ENCODE measurements around the gene SSH2.
A peak's percentile ranks its signal among the peaks of the same experiment; 100 is the strongest.

Gene SSH2

DNA sequence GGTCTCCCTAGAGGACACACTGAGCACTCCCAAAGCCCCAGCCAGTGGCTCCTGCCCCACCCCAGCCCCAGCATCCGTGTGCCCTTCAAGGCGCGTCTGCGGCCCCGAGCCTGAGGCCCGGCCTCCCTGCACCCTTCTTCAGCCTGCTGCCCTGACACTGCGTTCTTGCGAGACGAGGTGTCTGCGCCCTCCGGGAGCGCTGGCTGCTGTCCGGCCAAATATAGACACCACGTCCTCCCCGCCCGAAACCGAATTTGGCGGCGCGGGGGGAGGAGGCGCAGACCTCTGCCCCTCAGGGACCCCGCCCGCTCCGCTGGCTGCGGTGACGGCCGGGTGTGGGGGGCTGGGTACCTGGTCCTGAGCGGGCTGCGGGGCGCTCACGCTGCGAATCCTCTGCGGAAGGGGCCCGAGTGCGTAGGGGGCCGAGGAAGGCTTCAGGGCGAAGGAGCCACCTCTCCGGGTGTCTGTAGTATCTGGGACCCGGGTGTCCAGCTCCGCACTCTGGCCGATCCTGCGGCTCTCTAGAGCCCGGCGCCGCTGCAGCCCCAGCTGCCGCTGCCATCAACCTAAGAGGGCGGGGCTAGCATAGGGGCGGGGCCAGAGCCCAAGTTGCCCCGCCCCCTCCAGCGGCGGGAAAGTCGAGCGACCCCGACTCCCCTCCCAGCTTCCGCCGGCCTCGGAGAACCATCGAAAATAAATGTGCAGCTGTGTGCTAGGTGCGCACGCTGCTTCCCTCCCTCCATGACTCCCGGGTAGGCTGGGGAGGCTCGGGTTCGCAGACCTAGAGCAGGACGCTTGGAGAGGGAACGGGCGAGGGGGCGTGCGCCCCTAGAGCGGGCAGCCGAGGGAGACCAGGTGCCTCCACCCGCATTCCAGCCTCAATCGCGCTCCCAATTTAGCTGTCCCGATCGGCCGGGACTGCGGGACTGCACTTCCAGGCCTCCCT is 307.4 kb downstream of the SSH2 start, which contains the start of gene CORO6:
CORO6 (minus strand) TSS at position 576 of the 946 bp plus-strand sequence. CDS start 1,491 bp downstream, outside the sequence.
- peak; percentile 60 for DNase-seq (ENCODE audit: low spot score)

DNA sequence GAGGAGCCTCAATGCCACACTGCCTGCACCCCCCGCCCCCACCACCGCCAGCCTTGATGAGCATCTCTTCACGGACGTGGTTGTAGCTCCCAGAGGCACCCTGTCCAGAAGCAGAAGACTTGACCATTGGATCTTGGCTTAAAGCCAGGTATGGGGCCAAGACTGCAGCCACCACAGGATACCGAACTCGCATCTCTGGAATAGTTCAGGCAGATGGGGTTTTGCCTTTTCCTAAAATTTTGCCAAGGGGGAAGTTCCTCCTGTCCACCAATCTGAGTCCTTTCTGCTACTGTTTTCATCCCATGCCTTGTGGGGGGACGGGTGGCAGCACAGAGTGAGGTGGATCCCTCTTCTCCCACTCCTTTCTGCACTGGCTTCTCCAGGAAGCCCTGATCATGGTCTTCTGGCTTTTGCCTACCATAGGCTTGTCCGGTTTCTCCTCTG is 308.3 kb downstream of the SSH2 start:
- DNase-seq (ENCODE audit: low spot score), result no peak

DNA sequence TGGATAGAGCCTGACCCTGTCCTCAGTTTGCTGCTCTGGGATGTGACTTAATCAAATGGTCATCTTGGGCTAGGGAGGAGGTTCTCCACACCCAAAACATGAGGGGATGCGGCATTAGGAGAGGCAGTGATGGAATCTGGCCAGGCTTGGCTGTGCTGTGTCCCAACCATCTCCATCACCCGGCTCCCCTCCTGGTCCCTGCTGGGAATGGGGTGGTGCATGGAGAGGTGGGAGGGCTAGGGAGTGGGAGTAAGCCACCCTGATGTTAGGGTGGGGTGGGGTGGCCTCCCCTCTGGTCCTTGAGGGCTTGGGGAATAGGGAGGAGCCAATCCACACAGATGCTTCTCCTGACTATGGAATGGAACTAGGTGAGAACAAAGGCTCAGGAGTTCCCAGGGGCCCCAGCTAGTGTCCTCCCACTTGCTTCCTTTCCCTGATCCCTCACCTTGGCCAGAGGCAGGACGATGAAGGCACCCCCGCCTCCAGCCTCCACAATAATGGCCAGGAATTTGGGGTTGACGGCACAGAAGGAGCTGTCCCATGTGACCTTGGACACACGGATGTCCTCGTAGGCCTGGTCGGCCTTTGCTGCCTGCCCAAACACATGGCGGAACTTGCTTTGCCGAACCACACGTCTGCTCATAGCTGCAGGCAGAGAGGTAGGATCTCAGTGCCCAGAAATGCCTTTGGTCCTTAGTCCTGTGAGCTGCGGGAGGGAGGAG is 309.1 kb downstream of the SSH2 start:
- DNase-seq (ENCODE audit: low spot score), result no peak

DNA sequence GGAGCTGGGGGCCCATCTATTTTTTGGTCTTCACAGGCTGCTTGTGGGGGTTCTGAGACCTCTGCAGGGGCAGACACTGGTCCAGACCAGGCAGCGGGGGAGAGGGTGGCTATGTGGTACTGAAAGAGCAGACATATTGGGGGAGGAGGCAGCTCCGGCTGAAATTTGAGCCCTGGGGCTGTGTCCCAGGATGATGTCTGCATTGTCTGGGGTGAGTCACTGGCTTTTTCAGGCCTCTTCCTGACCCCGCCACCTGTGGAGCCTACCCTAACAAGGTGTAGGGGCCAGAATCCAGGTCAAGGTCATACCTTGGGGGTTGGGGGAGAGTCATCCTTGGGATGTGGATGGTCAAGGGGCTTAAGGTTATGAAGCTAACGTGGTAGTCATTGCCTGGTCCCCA is 309.8 kb downstream of the SSH2 start:
- no peak for DNase-seq (ENCODE audit: low spot score)

DNA sequence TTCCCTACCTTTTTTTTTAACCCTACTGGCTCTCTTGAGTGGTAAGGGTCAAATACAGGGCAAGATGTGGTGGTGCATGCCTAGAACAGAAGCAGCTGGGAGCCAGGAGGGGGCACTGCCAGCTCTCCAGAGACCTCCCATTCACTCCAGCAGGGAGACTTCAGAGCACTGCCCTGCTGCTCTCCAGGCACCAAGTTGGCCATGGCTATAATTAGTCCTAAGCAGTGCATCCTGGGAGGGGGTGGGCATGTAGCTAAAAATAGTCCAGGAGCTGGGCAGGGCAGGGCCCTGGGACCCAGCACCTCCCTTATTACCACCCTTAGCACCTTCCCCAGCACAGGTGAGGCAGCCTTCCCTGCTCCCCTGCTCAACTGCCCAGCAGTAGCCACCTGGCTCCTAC is 310.8 kb downstream of the SSH2 start:
- DNase-seq (ENCODE audit: low spot score), result peak; percentile 59

DNA sequence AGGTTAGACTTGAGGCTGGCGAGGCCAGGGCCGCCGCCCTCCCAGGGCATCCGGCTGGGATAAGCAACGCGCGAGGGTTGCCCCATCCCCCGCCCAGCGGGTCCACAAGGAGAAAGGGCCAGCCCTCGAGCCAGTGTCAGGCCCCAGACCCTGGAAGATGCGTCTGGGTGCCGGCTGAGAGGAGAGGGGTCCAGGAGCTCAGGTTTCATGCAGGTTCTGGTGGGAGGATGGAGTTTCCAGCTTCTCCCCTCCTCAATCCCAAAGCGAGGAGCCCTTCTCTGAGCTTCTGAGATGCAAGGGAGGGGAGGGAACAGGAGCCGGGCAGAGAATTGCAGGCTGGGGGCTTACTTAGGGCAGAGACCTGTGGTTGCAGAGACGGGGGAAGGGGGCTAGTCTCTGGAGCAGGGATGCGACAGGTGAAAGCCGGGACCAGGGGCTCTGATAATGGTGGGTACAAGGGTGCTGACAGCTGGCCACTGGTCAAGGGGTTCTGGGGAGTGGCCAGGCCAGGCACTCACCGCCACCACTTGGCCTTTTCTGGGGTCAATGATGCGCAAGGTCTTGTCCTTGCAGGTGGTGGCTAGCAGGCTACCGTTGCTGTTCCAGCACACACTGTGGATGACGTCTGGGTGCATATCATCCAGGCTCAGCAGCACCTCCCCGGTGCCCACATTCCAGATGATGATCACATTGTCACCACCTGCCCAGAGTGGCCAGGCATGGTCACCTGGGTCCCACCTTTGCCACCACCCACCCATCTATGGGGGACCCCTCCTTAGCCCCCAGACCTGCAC is 311.6 kb downstream of the SSH2 start:
- no peak for DNase-seq (ENCODE audit: low spot score)

DNA sequence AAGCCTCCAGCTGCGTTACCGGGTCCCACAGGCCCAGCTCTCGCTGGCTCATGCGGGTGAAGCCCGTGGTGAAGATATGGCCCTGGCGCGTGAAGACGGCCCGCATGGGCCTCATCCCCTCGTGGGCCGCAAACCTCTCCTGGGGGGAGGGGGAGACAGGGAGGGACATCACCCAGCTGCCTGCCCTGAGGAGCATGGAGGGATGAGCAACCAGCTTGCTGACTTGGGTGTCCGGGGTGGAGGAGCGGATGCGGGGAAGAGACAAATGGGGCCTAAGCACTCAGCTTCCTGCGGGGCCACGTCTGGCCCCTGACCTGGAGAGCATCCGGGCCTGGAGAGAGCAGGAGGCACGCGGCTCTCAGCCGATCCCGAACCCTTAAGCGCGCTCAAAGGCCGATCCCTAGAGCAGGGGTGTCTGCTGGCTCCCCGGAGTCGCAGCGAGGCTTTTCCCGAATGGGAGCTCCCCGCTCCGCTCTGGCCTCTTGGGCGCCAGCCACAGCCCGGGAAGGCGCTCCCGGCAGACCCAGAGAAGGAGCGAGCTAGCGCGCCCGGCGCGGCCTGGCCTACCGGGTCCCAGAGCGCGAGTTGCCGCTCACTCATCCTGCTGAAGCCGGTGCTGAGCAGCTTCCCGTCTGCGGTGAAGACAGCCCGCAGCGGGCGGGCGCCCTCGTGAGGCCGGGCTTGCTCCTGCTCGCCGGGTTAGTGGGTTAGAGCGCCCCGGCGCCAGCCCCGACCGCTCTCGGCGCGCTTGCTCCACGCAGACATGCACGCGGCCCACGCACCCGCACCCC is 312.4 kb downstream of the SSH2 start:
- peak; percentile 73 for DNase-seq (ENCODE audit: low spot score)

DNA sequence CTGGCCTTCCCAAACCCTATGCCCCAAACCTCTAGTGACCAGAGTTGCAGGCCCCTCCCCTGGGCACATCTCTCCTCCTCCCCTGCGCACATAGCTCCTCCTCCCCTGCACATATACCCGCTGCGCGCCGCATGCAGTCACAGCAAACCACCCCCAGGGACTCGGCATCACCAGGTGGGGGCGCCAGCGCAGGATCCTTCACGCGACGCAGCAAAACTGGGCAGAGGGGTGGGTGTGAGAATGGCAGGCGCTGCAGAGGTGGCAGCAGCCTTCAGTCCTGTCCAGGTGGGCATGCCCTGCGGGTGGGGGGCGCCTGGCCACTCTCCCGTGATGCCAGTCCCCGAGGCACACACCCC is 312.9 kb downstream of the SSH2 start:
- DNase-seq (ENCODE audit: low spot score), result peak; percentile 84

DNA sequence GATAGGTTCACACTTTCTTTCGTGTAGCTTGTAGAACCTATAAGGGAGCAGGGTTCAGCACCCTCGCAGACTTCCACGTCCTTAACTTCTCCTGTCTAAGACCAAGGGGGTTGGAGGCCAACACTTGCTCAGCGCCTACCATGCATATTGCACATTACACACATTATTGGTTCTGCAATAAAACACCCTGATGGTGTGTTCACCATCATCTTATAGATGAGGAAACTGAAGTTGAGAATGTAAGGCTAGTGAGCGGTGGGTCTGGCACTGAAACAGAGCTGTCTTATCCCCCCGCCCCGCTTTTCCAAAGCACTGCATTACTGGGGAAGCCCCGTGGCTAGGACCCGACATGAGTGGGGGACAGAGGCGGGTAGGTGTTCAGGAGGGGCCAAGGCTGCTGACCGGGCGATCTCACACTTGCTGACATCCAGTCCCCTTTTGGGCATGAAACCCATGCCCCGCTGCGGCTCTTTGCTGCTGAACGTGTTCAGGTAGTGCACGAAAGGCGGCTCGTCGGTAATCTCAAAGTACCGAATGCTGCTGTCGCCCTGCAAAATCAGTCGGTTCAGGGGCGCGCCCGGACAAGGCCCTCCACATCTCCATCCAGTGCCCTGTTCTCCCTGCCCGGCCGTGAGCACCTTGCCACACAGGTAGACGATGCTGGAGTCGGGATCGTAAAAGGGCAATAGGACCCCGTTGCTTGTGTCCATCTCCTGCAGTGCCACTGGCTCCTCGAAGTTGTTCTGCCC is 313.6 kb downstream of the SSH2 start:
- DNase-seq (ENCODE audit: low spot score), result no peak

DNA sequence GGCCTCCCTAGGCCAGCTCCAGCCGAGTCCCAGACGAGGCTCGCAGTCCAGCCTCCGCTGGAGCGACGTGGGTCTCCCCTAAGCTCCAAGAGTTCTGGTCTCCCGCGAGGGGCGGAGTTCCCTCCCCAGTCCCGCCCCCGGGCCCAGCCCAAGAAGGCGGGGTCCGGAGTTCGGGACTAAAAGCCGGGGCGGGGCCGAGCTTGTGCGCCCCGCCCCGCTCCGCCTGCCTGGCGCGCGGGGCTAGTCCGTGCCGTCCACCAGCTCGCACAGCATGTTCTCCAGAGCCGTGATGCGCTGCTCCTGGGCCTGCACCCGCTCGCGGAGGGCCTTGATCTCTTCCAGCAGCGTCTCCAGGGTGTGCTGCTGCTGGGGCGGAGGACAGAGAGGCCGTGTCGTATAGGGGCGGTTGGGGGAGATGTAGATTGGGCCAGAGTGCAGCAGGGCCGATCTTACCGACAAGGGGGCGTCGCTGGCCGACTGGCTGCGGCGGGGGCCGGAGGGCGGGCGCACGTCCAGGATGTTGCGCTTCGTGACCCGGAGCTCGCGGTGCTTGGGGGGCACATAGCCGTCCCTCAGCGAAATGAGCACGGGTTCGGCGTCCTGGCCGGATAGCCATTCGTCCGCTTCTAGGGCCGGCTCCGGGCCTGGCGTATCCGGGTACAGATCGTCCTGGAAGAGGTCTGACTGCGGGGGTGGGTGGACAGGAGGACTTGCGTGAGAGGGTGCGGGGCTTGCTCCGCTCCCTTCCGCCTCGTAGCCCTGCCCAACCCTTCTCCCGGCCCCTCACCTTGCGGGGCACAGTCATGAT is 314.3 kb downstream of the SSH2 start:
- DNase-seq (ENCODE audit: low spot score), result peak; percentile 96

DNA sequence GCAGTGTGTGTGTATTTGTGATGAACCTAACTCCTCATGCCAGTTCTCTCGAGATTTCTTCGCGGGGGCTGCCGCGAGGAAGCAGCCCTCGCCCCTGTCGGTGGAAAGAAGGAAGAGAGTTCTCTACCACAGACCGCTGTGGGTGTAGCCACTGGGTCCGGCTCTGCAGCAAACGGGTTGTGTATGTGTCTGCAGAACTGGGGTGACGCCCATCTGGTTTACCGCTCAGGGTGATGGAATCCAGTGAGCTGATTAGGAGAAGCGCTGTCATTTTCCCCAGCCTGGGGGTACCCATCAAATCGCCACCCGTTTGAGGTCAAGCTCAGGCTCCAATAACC is 315.0 kb downstream of the SSH2 start:
- peak; percentile 66 for DNase-seq (ENCODE audit: low spot score)

DNA sequence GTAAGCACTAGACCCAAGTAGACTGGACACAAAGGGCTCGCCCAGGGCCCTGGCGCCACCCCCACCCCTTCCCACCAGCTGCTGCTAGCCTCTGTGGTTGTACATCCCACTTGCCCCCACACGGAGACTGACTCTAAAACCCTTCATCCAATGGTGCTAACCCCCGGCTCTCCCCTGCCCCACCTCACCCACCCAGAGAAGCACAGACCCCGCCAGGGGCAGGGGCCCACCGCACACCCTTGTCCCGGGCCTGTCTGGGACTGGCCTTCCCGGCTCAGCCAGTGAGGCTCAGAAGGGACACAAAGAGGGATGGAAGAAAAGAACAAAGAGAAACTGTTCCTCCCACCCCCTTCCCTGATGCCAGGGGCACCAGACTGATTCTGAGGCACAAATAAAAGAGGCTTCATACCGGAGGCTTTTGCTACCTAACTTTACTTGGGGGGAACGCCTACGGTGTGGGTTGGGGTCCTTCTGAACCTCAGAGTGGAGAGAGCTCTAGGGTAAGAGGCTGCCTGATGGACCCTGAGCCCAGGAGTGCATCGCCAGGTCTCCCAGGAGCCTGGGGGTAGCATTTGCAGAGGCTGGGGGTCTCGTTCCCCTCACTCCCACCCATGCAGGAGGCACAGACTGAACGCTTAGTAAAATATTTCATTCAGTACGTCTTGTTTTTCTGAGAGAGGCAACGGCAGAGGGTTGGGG is 315.5 kb downstream of the SSH2 start:
- peak; percentile 85 for DNase-seq (ENCODE audit: low spot score)

DNA sequence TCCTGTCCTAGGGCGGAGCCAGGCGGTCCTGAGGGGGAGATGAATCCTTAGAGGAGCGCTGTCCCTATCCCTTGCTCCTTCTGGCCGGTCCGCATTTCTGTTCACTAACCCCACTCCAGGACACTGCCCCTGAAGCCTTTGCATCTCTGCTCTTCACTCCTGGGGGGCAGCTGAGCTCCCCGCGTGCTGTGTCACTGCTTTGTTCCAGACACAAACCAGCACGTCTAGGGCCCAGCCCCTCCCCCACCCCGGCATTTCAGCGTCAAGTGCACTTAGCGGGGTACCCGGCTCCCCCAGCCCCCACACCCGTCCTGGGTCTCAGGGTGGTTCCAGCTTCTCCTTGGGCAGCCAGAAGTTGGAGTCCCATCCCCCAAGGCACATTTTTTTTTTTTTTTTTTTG is 316.2 kb downstream of the SSH2 start:
- no peak for DNase-seq (ENCODE audit: low spot score)

DNA sequence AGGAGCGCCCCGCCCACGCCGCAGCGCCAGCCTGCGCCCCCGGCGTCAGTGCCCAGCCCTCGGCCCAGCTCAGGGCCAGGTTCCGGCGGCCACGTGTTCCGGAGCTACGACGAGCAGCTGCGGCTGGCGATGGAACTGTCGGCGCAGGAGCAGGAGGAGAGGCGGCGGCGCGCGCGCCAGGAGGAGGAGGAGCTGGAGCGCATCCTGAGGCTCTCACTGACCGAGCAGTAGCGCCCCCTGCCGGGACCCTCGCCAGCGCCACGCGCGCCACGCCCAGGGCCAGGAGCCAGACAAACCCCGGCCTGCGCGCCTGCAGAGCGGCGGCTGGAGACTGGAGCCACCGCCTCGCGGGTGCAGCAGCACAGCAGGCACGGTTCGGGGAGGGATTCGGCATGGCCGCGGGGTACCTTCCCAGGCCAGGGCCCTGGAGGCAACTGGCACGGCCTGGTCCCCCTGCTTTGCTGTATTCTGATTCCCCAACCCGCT is 316.6 kb downstream of the SSH2 start:
- peak; percentile 89 for DNase-seq (ENCODE audit: low spot score)

DNA sequence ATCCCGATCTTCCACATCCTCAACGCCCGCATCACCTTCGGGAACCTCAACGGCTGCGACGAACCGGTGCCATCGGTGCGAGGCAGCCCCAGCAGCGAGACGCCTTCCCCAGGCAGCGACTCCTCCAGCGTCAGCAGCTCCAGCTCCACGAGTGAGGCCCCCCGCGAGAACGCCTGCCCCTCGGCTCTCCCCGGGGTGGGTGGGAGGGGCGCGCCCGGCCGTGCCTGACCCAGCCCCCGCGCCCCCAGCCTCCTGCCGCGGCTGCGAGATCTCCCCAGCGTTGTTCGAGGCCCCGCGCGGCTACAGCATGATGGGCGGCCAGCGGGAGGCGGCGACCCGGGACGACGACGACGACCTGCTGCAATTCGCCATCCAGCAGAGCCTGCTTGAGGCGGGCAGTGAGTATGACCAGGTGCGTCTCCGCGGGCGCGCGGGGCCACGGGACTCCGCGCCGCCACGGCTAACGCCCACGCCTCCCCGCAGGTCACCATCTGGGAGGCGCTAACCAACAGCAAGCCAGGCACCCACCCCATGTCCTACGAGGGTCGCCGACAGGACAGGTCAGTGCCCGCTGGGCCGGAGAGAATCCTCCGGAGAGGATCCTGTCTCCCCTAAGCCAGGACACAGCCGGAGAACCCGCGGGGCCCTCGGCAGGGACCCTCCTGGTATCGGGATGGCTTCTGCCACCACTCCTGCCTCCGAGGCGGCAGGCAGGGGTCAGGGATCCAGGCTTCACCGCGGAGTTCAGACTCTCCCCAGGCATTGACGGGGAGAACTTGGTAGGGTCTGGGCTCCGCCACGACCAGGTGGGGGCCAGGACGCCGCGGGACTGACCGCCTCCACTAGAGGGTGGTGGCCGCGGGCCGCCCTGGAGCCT is 317.4 kb downstream of the SSH2 start:
- DNase-seq (ENCODE audit: low spot score), result no peak

DNA sequence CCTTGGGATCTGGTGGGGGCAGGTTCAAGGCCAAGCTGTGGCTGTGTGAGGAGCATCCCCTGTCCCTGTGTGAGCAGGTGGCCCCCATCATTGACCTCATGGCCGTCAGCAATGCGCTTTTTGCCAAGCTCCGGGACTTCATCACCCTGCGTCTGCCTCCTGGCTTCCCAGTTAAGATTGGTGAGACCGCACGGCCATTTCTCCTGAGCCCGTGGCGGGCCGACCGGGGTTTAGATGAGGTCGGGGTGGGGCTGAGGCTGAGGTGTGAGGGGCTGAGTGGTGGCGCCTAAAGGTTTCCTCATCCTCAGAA is 318.0 kb downstream of the SSH2 start:
- DNase-seq (ENCODE audit: low spot score), result no peak

DNA sequence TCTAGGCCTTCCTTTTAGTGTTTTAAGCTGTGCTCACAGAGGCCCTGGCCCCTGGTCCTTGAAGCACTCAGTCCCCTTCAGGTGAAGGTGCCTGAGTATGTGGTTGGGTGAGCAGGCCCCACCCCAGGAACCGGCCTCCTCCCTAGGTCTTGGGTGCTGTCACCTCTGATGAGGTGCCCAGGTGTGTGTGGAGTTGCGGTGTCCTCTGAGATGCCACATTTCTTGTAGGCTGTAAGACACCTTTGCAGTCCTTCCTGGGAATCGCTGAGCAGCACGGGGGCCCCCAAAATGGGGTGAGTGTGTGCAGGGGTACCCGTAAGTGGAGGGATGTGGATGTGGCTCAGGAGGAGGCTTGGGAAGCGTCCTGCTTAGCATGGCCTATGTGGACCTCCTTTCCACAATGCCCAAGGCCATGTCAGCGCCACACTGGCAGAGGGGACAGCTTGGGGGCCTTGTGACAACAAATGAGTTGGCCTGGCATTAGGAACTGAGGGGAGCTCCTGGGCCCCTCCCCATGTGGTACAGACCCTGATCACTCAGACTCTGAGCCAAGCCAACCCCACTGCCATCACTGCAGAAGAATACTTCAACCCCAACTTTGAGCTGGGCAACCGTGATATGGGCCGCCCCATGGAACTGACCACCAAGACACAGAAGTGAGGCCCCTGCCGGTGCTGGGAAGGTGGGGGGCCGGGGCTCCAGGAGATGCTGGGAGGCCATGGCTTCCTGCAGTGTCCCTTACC is 318.5 kb downstream of the SSH2 start:
- DNase-seq (ENCODE audit: low spot score), result no peak

DNA sequence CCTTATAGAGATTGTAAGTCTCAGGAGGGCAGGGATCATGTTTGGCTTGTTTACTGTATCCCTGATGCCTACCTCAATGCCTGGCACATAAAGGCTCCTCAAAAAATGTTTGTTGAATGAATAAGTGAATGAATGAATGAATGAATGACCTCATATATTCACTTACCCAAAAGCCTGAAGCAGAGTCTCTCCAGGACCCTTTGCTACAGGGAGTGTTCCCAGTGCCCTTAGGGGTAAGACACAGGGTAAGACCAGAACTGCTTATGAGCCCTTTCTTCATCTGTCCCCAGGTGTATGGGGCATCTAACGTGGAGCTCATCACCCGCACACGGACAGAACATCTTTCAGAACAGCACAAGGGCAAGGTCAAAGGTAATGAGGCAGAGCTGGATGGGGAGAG is 319.6 kb downstream of the SSH2 start:
- no peak for DNase-seq (ENCODE audit: low spot score)

Measured in globus pallidus (tissue), 1 donor.